Dermis microvascular lymphatic vessel endothelial cell (primary cell): ENCODE results near the gene DCUN1D1. TPM values are rescaled to one million over a fixed set of nuclear protein-coding genes. Genes with fewer than 3 reads are reported as not detected.
A peak's percentile ranks its signal among the peaks of the same experiment; 100 is the strongest.

Experiments used
- DNase-seq, 2 donors: peaks; one replicate each; pipeline versions ENCODE4 v3.0.0 to v3.0.0-alpha.2; 2010; ENCODE audit warnings: low read depth in 2 of 2
- total RNA-seq: library from RNA; depleted of rRNA; stranded (reverse); fragments of >200 nt; gene quantifications from 2 replicates; pipeline ENCODE4 v1.2.1, GENCODE V29; 2014

DCUN1D1 gene
- total RNA-seq, 1 donor from 2014 or later = 20.9 TPM

GRCh38 chr3:182936239-182936917 is 44.0 kb downstream of the DCUN1D1 start:
- DNase-seq = no peak

- DNase-seq = no peak
Observed at GRCh38 chr3:182935803-182936202, 44.5 kb downstream of the DCUN1D1 start.

- DNase-seq = no peak
Observed at GRCh38 chr3:182925944-182926337, 54.4 kb downstream of the DCUN1D1 start.

GRCh38 chr3:182925330-182925943 is 54.9 kb downstream of the DCUN1D1 start:
- no peak for DNase-seq

- DNase-seq = no peak
Observed at GRCh38 chr3:182921665-182922355, 58.5 kb downstream of the DCUN1D1 start.

- DNase-seq = no peak
Observed at GRCh38 chr3:182920515-182921084, 59.7 kb downstream of the DCUN1D1 start.

GRCh38 chr3:182919866-182920357 is 60.4 kb downstream of the DCUN1D1 start:
- no peak for DNase-seq

- no peak for DNase-seq
Observed at GRCh38 chr3:182917134-182917533, 63.2 kb downstream of the DCUN1D1 start.

- no peak for DNase-seq
Observed at GRCh38 chr3:182914341-182914740, 66.0 kb downstream of the DCUN1D1 start.

- no peak for DNase-seq
Observed at GRCh38 chr3:182913889-182914288, 66.4 kb downstream of the DCUN1D1 start.

- DNase-seq = no peak
Observed at GRCh38 chr3:182912474-182912873, 67.9 kb downstream of the DCUN1D1 start.

- no peak for DNase-seq
Observed at GRCh38 chr3:182911782-182912111, 68.6 kb downstream of the DCUN1D1 start.

- DNase-seq = no peak
Observed at GRCh38 chr3:182910936-182911781, 69.2 kb downstream of the DCUN1D1 start.

- DNase-seq = peak; percentile 15 to 42
Observed at GRCh38 chr3:182909318-182910040, 70.9 kb downstream of the DCUN1D1 start.

- no peak for DNase-seq
Observed at GRCh38 chr3:182908471-182908870, 71.9 kb downstream of the DCUN1D1 start.

GRCh38 chr3:182906036-182906435 is 74.3 kb downstream of the DCUN1D1 start:
- DNase-seq = no peak

- no peak for DNase-seq
Observed at GRCh38 chr3:182905623-182906022, 74.7 kb downstream of the DCUN1D1 start.

GRCh38 chr3:182904164-182904563 is 76.2 kb downstream of the DCUN1D1 start:
- DNase-seq = no peak

GRCh38 chr3:182902236-182902635 is 78.1 kb downstream of the DCUN1D1 start:
- no peak for DNase-seq

- DNase-seq = no peak
Observed at GRCh38 chr3:182896553-182896952, 83.8 kb downstream of the DCUN1D1 start.
